Aorta (tissue), 5 donors: ENCODE measurements around the gene NHSL1. TPM values are rescaled to one million over a fixed set of nuclear protein-coding genes. Genes with fewer than 3 reads are reported as not detected.

Experiments used
- ATAC-seq: fragments of 200-7000 bp; cut with Tn5 transposase; one replicate; pipeline ENCODE4 v1.9.1; 2022; ENCODE audit warnings: moderate library complexity; ENCODE audit not compliant: low FRiP score
- DNase-seq, 2 donors: peaks; one replicate each; pipeline ENCODE4 v3.0.0-alpha.2; 2020
- H3K27ac ChIP-seq, 2 donors: one replicate each; pipeline ENCODE4 v1.5.1; 2013; ENCODE audit warnings: low read length in 2 of 2, mild to moderate bottlenecking in 2 of 2, moderate library complexity in 2 of 2, control low read depth in 1 of 2, inconsistent platforms in 1 of 2, low read depth in 1 of 2
- H3K27me3 ChIP-seq, 2 donors: one replicate each; pipeline ENCODE4 v1.6.1; 2013; ENCODE audit warnings: control low read depth in 1 of 2, low read length in 1 of 2, mild to moderate bottlenecking in 1 of 2, moderate library complexity in 1 of 2; ENCODE audit not compliant: insufficient read depth in 2 of 2, control insufficient read depth in 1 of 2
- H3K36me3 ChIP-seq, 2 donors: one replicate each; pipeline ENCODE4 v1.6.1; 2013; ENCODE audit warnings: control low read depth in 1 of 2, low read length in 1 of 2, mild to moderate bottlenecking in 1 of 2; ENCODE audit not compliant: insufficient read depth in 2 of 2, control insufficient read depth in 1 of 2
- H3K4me1 ChIP-seq, 2 donors: one replicate each; pipeline ENCODE4 v1.6.1; 2013; ENCODE audit warnings: low read length in 2 of 2, control low read depth in 1 of 2, mild to moderate bottlenecking in 1 of 2, moderate library complexity in 1 of 2; ENCODE audit not compliant: insufficient read depth in 2 of 2, control insufficient read depth in 1 of 2
- H3K4me3 ChIP-seq, 2 donors: one replicate each; pipeline ENCODE4 v1.5.1; 2013; ENCODE audit warnings: low read length in 2 of 2, control low read depth in 1 of 2, mild to moderate bottlenecking in 1 of 2
- H3K9me3 ChIP-seq: one replicate; pipeline ENCODE4 v1.6.1; 2013; ENCODE audit warnings: mild to moderate bottlenecking, low read length; ENCODE audit not compliant: control insufficient read depth
- WGBS, 2 donors: extraction: QIAGEN DNeasy Blood & Tissue Kit; methylation state at CpG; one replicate each; pipeline ENCODE4 v1.1.7; 2013; 5-methylcytosine and 5-hydroxymethylcytosine counted together
- intact Hi-C, 2 donors: fragments of 100-400 bp; cut with DNase I; formaldehyde crosslinking; loops; one replicate each; pipeline versions ENCODE4 v1.14.2 to v1.15.0; 2022
- long read RNA-seq, 2 donors: library from polyadenylated mRNA; unstranded; transcript quantifications; one replicate each; pipeline ENCODE4 v2.0.0, GENCODE V29; 2020 to 2021
- polyA plus RNA-seq, 2 donors: library from polyadenylated mRNA; stranded (reverse); fragments of 200-250 nt; gene quantifications; one replicate each; pipeline ENCODE4 v1.2.3, GENCODE V29; 2013
- total RNA-seq, 2 donors: library from RNA; stranded (reverse); fragmentation: NEBNext Ultra II Directional; extraction: Animal tissue kit (Norgen Biotek cat#: 25700); gene quantifications; one replicate each; pipeline ENCODE4 v1.2.1, GENCODE V29; 2021
- donor health status: healthy with polysubstance abuse.
- donor health status: Bipolar disorder and iron deficiency.
- donor health status: DM: no; HTN: no; CAD: no.
- donor health status: DM: no; HTN: no; CAD: no.
- donor health status: DM: yes; HTN: yes; CAD: no.

NHSL1 gene
- total RNA-seq (10 to 100 TPM; 10.9 to 25.2 TPM), polyA plus RNA-seq (1 to 10 TPM in 1 of 2 donors, under 1 TPM in 1; 0.56 to 5.4 TPM)
- long read RNA-seq, donor 1, partial matches to known transcripts, result 6 of 8 reads
- long read RNA-seq, donor 1, other reads (novel, unspliced or antisense), result 2 of 8 reads
- long read RNA-seq, donor 2, partial matches to known transcripts, result 2 of 11 reads
- long read RNA-seq, donor 2, other reads (novel, unspliced or antisense), result 7 of 11 reads

- Histone ChIP-seq H3K4me1 (no peaks in the 10 kb centered on the region), H3K36me3 (no peaks in the 10 kb centered on the region), H3K4me3 (no peak within 1 kb of the TSS), H3K9me3 (no peaks in the 10 kb centered on the region), H3K27ac (no peak within 1 kb of the TSS), H3K27me3 (no peaks in the 10 kb centered on the region)
- WGBS, 2 donors, result 77 to 84% methylated on average over 8 of the region's 8 CpGs
- intact Hi-C loops, result loop anchor here in 1 of 2 donors (5.0 kb wide), 1 partner anchor 267 kb away; no protein-coding TSS in a partner anchor
- ATAC-seq (no peak), DNase-seq (no peak)
Observed at GRCh38 chr6:138499303-138500018, at the start of gene NHSL1. TSS of gene NHSL1 (minus strand) at chr6:138499494. CDS start at chr6:138499290, 204 bp downstream.

- Histone ChIP-seq H3K4me3 (no peak overlapping the region), H3K9me3 (no peaks in the 10 kb centered on the region), H3K27ac (no peak overlapping the region), H3K27me3 (no peaks in the 10 kb centered on the region), H3K36me3 (no peaks in the 10 kb centered on the region), H3K4me1 (no peaks in the 10 kb centered on the region)
- no peak for DNase-seq
- ATAC-seq, result no peak
- intact Hi-C loops, result no loop called here
- 79 to 86% methylated on average over 5 of the region's 5 CpGs for WGBS, 2 donors
Observed at GRCh38 chr6:138546733-138547185, 47.5 kb upstream of the NHSL1 start.

GRCh38 chr6:138545621-138545980, 46.3 kb upstream of the NHSL1 start:
- no peak overlapping the region for H3K4me3 ChIP-seq
- no peaks in the 10 kb centered on the region for H3K36me3 ChIP-seq
- H3K4me1 ChIP-seq, result no peaks in the 10 kb centered on the region
- H3K27me3 ChIP-seq, result no peaks in the 10 kb centered on the region
- 9 to 11% methylated on average over 6 of the region's 6 CpGs for WGBS, 2 donors
- intact Hi-C loops, result no loop called here
- no peaks in the 10 kb centered on the region for H3K9me3 ChIP-seq
- ATAC-seq (peak; percentile 66), DNase-seq (peak; percentile 58 to 83)
- H3K27ac ChIP-seq, result no peak overlapping the region

- no peaks in the 10 kb centered on the region for H3K27me3 ChIP-seq
- H3K36me3 ChIP-seq, result no peaks in the 10 kb centered on the region
- no peaks in the 10 kb centered on the region for H3K4me1 ChIP-seq
- no peak overlapping the region for H3K27ac ChIP-seq
- H3K9me3 ChIP-seq, result no peaks in the 10 kb centered on the region
- DNase-seq, result no peak
- H3K4me3 ChIP-seq, result no peak overlapping the region
- intact Hi-C loops, result no loop called here
- 91 to 93% methylated on average over 3 of the region's 3 CpGs for WGBS, 2 donors
- no peak for ATAC-seq
Observed at GRCh38 chr6:138544501-138544900, 45.2 kb upstream of the NHSL1 start.

GRCh38 chr6:138543657-138544056, 44.4 kb upstream of the NHSL1 start:
- DNase-seq (no peak), ATAC-seq (no peak)
- no peak overlapping the region for H3K27ac ChIP-seq
- H3K27me3 ChIP-seq, result no peaks in the 10 kb centered on the region
- no peaks in the 10 kb centered on the region for H3K9me3 ChIP-seq
- intact Hi-C loops, result no loop called here
- 82 to 87% methylated on average over 4 of the region's 4 CpGs for WGBS, 2 donors
- no peaks in the 10 kb centered on the region for H3K4me1 ChIP-seq
- no peak overlapping the region for H3K4me3 ChIP-seq
- H3K36me3 ChIP-seq, result no peaks in the 10 kb centered on the region

GRCh38 chr6:138541823-138542481, 42.7 kb upstream of the NHSL1 start:
- WGBS, 2 donors, result 86 to 89% methylated on average over 6 of the region's 6 CpGs
- no peaks in the 10 kb centered on the region for H3K4me1 ChIP-seq

GRCh38 chr6:138540468-138540867, 41.2 kb upstream of the NHSL1 start:
- intact Hi-C loops, result no loop called here
- no peak overlapping the region for H3K27ac ChIP-seq
- no peaks in the 10 kb centered on the region for H3K36me3 ChIP-seq
- H3K4me3 ChIP-seq, result no peak overlapping the region
- H3K4me1 ChIP-seq, result no peaks in the 10 kb centered on the region
- DNase-seq, result no peak
- WGBS, 2 donors, result 21 to 32% methylated on average over 4 of the region's 4 CpGs
- no peaks in the 10 kb centered on the region for H3K27me3 ChIP-seq
- no peaks in the 10 kb centered on the region for H3K9me3 ChIP-seq
- no peak for ATAC-seq

More at GRCh38 chr6:138541823-138542481, 42.7 kb upstream of the NHSL1 start:
- Histone ChIP-seq H3K9me3 (no peaks in the 10 kb centered on the region), H3K27me3 (no peaks in the 10 kb centered on the region), H3K27ac (no peak overlapping the region), H3K36me3 (no peaks in the 10 kb centered on the region), H3K4me3 (no peak overlapping the region)
- ATAC-seq, result peak; percentile 2
- intact Hi-C loops, result no loop called here
- DNase-seq, result no peak

- 2 to 17% methylated on average over 1 of the region's 1 CpG for WGBS, 2 donors
- Histone ChIP-seq H3K27ac (no peak overlapping the region), H3K4me1 (no peaks in the 10 kb centered on the region), H3K9me3 (no peaks in the 10 kb centered on the region), H3K27me3 (no peaks in the 10 kb centered on the region), H3K4me3 (no peak overlapping the region), H3K36me3 (no peaks in the 10 kb centered on the region)
- intact Hi-C loops, result no loop called here
- ATAC-seq (no peak), DNase-seq (no peak)
Observed at GRCh38 chr6:138539876-138540275, 40.6 kb upstream of the NHSL1 start.
